Muscle layer of colon (tissue), 2 donors: Measurements from ENCODE around the gene KIAA0586.

Experiments used
- H3K27ac ChIP-seq: one replicate; pipeline ENCODE4 v1.7.0; 2013; ENCODE audit warnings: low read depth, mild to moderate bottlenecking, low read length, moderate library complexity
- H3K27me3 ChIP-seq, 2 donors: one replicate each; pipeline ENCODE4 v1.7.0; 2013; ENCODE audit warnings: low read length in 2 of 2, mild to moderate bottlenecking in 2 of 2; ENCODE audit not compliant: insufficient read depth in 2 of 2, control insufficient read depth in 1 of 2
- H3K36me3 ChIP-seq: one replicate; pipeline ENCODE4 v1.7.0; 2013; ENCODE audit warnings: mild to moderate bottlenecking, low read length; ENCODE audit not compliant: insufficient read depth
- H3K4me1 ChIP-seq: one replicate; pipeline ENCODE4 v1.7.0; 2013; ENCODE audit warnings: mild to moderate bottlenecking, low read length; ENCODE audit not compliant: insufficient read depth
- H3K4me3 ChIP-seq, 2 donors: one replicate each; pipeline ENCODE4 v1.7.0; 2013; ENCODE audit warnings: low read length in 2 of 2, low read depth in 1 of 2, mild to moderate bottlenecking in 1 of 2, moderate library complexity in 1 of 2
- H3K9ac ChIP-seq: one replicate; pipeline ENCODE4 v1.7.0; 2013; ENCODE audit warnings: low read length
- H3K9me3 ChIP-seq: one replicate; pipeline ENCODE4 v1.7.0; 2013; ENCODE audit warnings: mild to moderate bottlenecking, low read length
- donor health status: abdominal sarcoma.
- donor health status: Adenocarcinoma of cecum.

KIAA0586 gene

GRCh38 chr14:58549105-58549757 is 121.7 kb downstream of the KIAA0586 start:
- Histone ChIP-seq H3K4me1 (no peaks in the 10 kb centered on the region), H3K9me3 (no peaks in the 10 kb centered on the region), H3K27me3 (no peaks in the 10 kb centered on the region), H3K36me3 (no peaks in the 10 kb centered on the region), H3K4me3 (no peak overlapping the region), H3K27ac (no peak overlapping the region), H3K9ac (no peak overlapping the region)

- H3K9me3 ChIP-seq: no peaks in the 10 kb centered on the region
- H3K27ac ChIP-seq: no peak overlapping the region
- H3K9ac ChIP-seq: no peak overlapping the region
- H3K4me3 ChIP-seq: no peak overlapping the region
- H3K27me3 ChIP-seq: no peaks in the 10 kb centered on the region
- H3K4me1 ChIP-seq: no peaks in the 10 kb centered on the region
- H3K36me3 ChIP-seq: no peaks in the 10 kb centered on the region
Measured at GRCh38 chr14:58553959-58554358, 126.4 kb downstream of the KIAA0586 start.

- Histone ChIP-seq H3K9ac (no peak overlapping the region), H3K27me3 (no peaks in the 10 kb centered on the region), H3K4me3 (no peak overlapping the region), H3K27ac (no peak overlapping the region), H3K9me3 (no peaks in the 10 kb centered on the region), H3K4me1 (peaks cover 6% of the 10 kb centered on the region), H3K36me3 (no peaks in the 10 kb centered on the region)
Measured at GRCh38 chr14:58555647-58556046, 128.1 kb downstream of the KIAA0586 start.

GRCh38 chr14:58557242-58557641 is 129.7 kb downstream of the KIAA0586 start:
- Histone ChIP-seq H3K36me3 (no peaks in the 10 kb centered on the region), H3K9me3 (no peaks in the 10 kb centered on the region), H3K9ac (no peak overlapping the region), H3K4me1 (peaks cover 20% of the 10 kb centered on the region), H3K27ac (no peak overlapping the region), H3K4me3 (no peak overlapping the region), H3K27me3 (no peaks in the 10 kb centered on the region)

GRCh38 chr14:58560208-58560607 is 132.7 kb downstream of the KIAA0586 start:
- no peaks in the 10 kb centered on the region for H3K36me3 ChIP-seq
- peaks cover 26% of the 10 kb centered on the region for H3K4me1 ChIP-seq
- no peak overlapping the region for H3K9ac ChIP-seq
- no peak overlapping the region for H3K27ac ChIP-seq
- no peaks in the 10 kb centered on the region for H3K9me3 ChIP-seq
- no peak overlapping the region for H3K4me3 ChIP-seq
- H3K27me3 ChIP-seq: no peaks in the 10 kb centered on the region

GRCh38 chr14:58562141-58562540 is 134.6 kb downstream of the KIAA0586 start:
- H3K9me3 ChIP-seq: no peaks in the 10 kb centered on the region
- H3K9ac ChIP-seq: no peak overlapping the region
- H3K4me1 ChIP-seq: peaks cover 36% of the 10 kb centered on the region
- H3K27me3 ChIP-seq: no peaks in the 10 kb centered on the region
- no peak overlapping the region for H3K4me3 ChIP-seq
- H3K36me3 ChIP-seq: no peaks in the 10 kb centered on the region
- peak overlapping the region; percentile 28 for H3K27ac ChIP-seq

GRCh38 chr14:58563978-58564377 is 136.5 kb downstream of the KIAA0586 start:
- Histone ChIP-seq H3K9ac (no peak overlapping the region), H3K9me3 (no peaks in the 10 kb centered on the region), H3K36me3 (no peaks in the 10 kb centered on the region), H3K27me3 (no peaks in the 10 kb centered on the region), H3K27ac (no peak overlapping the region), H3K4me3 (no peak overlapping the region), H3K4me1 (peaks cover 36% of the 10 kb centered on the region)

GRCh38 chr14:58565832-58566231 is 138.3 kb downstream of the KIAA0586 start:
- Histone ChIP-seq H3K27ac (no peak overlapping the region), H3K4me1 (peaks cover 29% of the 10 kb centered on the region), H3K27me3 (no peaks in the 10 kb centered on the region), H3K9me3 (no peaks in the 10 kb centered on the region), H3K9ac (no peak overlapping the region), H3K36me3 (no peaks in the 10 kb centered on the region), H3K4me3 (no peak overlapping the region)

- H3K27ac ChIP-seq: no peak overlapping the region
- peaks cover 27% of the 10 kb centered on the region for H3K4me1 ChIP-seq
- H3K36me3 ChIP-seq: no peaks in the 10 kb centered on the region
- H3K9me3 ChIP-seq: no peaks in the 10 kb centered on the region
- no peaks in the 10 kb centered on the region for H3K27me3 ChIP-seq
- no peak overlapping the region for H3K4me3 ChIP-seq
- no peak overlapping the region for H3K9ac ChIP-seq
Measured at GRCh38 chr14:58566979-58567378, 139.5 kb downstream of the KIAA0586 start.

- H3K27me3 ChIP-seq: no peaks in the 10 kb centered on the region
- no peaks in the 10 kb centered on the region for H3K9me3 ChIP-seq
- H3K9ac ChIP-seq: no peak overlapping the region
Measured at GRCh38 chr14:58568322-58568721, 140.8 kb downstream of the KIAA0586 start.

GRCh38 chr14:58571256-58571655 is 143.7 kb downstream of the KIAA0586 start:
- H3K27ac ChIP-seq: peak overlapping the region; percentile 66
- no peaks in the 10 kb centered on the region for H3K36me3 ChIP-seq
- no peak overlapping the region for H3K9ac ChIP-seq
- H3K4me3 ChIP-seq: no peak overlapping the region
- H3K9me3 ChIP-seq: no peaks in the 10 kb centered on the region
- no peaks in the 10 kb centered on the region for H3K27me3 ChIP-seq
- H3K4me1 ChIP-seq: peaks cover 23% of the 10 kb centered on the region

More at GRCh38 chr14:58568322-58568721, 140.8 kb downstream of the KIAA0586 start:
- peaks cover 32% of the 10 kb centered on the region for H3K4me1 ChIP-seq
- no peak overlapping the region for H3K4me3 ChIP-seq
- no peak overlapping the region for H3K27ac ChIP-seq
- no peaks in the 10 kb centered on the region for H3K36me3 ChIP-seq

GRCh38 chr14:58571769-58572472 is 144.4 kb downstream of the KIAA0586 start:
- Histone ChIP-seq H3K27me3 (no peaks in the 10 kb centered on the region), H3K4me3 (no peak overlapping the region), H3K4me1 (peaks cover 22% of the 10 kb centered on the region), H3K9me3 (no peaks in the 10 kb centered on the region), H3K9ac (no peak overlapping the region), H3K27ac (peak overlapping the region; percentile 66), H3K36me3 (no peaks in the 10 kb centered on the region)
